Erythroblast (primary cell): ENCODE results near the gene CHD5.

Experiments used
- GATA1 ChIP-seq: IDR thresholded peaks from 2 replicates; pipeline ENCODE4 v1.6.1; 2011; ENCODE audit warnings: low read depth, mild to moderate bottlenecking, control low read depth, low read length, moderate library complexity
- POLR2A ChIP-seq: IDR thresholded peaks from 2 replicates; pipeline ENCODE4 v1.6.1; 2011; ENCODE audit warnings: mild to moderate bottlenecking, low read length

DNA sequence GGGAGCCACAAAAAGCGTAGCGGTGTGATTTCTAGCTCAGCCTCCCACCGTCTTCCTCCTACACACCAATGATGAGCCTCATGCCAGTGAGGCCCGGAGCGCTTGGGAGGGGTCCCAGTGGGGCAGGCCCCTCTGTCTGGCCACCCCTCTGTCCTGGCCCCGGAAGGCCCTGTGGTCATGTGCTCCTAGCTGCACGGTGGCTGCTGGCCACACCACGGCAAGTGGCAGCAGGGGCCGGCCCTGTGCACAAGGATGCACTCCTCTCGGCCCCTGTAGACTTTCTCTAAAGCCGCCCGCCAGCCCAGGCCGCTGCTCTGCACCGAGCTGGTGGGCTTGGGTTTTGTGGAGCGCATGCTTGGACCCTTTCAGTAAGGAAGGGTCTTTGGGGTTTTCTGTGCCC, 80.8 kb downstream of the CHD5 start:
- TF ChIP-seq POLR2A (no peak), GATA1 (no peak)
